Smooth muscle cell (in vitro differentiated cells): ENCODE measurements around the gene CCDC87. TPM values are rescaled to one million over a fixed set of nuclear protein-coding genes. Genes with fewer than 3 reads are reported as not detected.

ENCODE experiments used
- DNase-seq: peaks from one replicate; lab custom pipeline; 2025; ENCODE audit not compliant: unreplicated experiment; lab: John Stamatoyannopoulos, UW
- H2AFZ ChIP-seq: fragments of 200-600 bp; sonication (generic); 2 replicates; pipeline ENCODE4 v1.6.0; 2016; ENCODE audit warnings: antibody characterized with exemption, low read depth, mild to moderate bottlenecking
- H3F3A ChIP-seq: fragments of 200-600 bp; sonication (generic); 2 replicates; pipeline ENCODE4 v1.6.0; 2017; ENCODE audit warnings: antibody characterized with exemption, low read depth
- H3K27ac ChIP-seq: fragments of 200-600 bp; sonication (generic); 2 replicates; pipeline ENCODE4 v1.5.1; 2016; ENCODE audit warnings: low read depth, mild to moderate bottlenecking
- H3K27me3 ChIP-seq: fragments of 200-600 bp; sonication (generic); 2 replicates; pipeline ENCODE4 v1.6.1; 2016; ENCODE audit warnings: low read depth, mild to moderate bottlenecking
- H3K36me3 ChIP-seq: fragments of 200-600 bp; sonication (generic); 2 replicates; pipeline ENCODE4 v1.5.1; 2016; ENCODE audit warnings: low read depth
- H3K4me1 ChIP-seq: fragments of 200-600 bp; sonication (generic); 2 replicates; pipeline ENCODE4 v1.5.1; 2016; ENCODE audit warnings: low read depth
- H3K4me2 ChIP-seq: fragments of 200-600 bp; sonication (generic); 2 replicates; pipeline ENCODE4 v1.6.0; 2016; ENCODE audit warnings: mild to moderate bottlenecking
- H3K4me3 ChIP-seq: fragments of 200-600 bp; sonication (generic); 2 replicates; pipeline ENCODE4 v1.5.1; 2016; ENCODE audit warnings: mild to moderate bottlenecking
- H3K79me2 ChIP-seq: fragments of 200-600 bp; sonication (generic); 2 replicates; pipeline ENCODE4 v1.6.0; 2016; ENCODE audit warnings: low read depth, mild to moderate bottlenecking
- H3K9ac ChIP-seq: fragments of 200-600 bp; sonication (generic); 2 replicates; pipeline ENCODE4 v1.6.0; 2016; ENCODE audit warnings: low read depth
- H3K9me3 ChIP-seq: fragments of 200-600 bp; sonication (generic); replicated peaks from 2 replicates; pipeline ENCODE4 v1.5.1; 2016; ENCODE audit warnings: low read depth
- H4K20me1 ChIP-seq: fragments of 200-600 bp; sonication (generic); 2 replicates; pipeline ENCODE4 v1.6.0; 2016; ENCODE audit warnings: low read depth
- WGBS: methylation state at CpG from one replicate; pipeline ENCODE4 v1.1.7; 2016; ENCODE audit warnings: low lambda C conversion rate; 5-methylcytosine and 5-hydroxymethylcytosine counted together
- polyA plus RNA-seq: library from polyadenylated mRNA; unstranded; fragments of >200 nt; fragmentation: Nextera tagmentation; extraction: Ambion mirVana; gene quantifications from 2 replicates; pipeline ENCODE4 v1.2.1, GENCODE V29; 2016
- total RNA-seq: library from RNA; depleted of rRNA; stranded (reverse); fragments of >200 nt; gene quantifications from 2 replicates; pipeline ENCODE4 v1.2.3, GENCODE V29; 2014
- TF ChIP-seq, protein P1 (sequence below): fragments of 200-600 bp; sonication (generic); IDR thresholded peaks from 2 replicates; pipeline ENCODE4 v1.5.1; 2017; ENCODE audit warnings: borderline replicate concordance, mild to moderate bottlenecking, antibody characterized with exemption; ENCODE audit not compliant: insufficient read depth, poor library complexity, severe bottlenecking

Gene CCDC87
- total and polyA plus RNA-seq, 2 experiments from 2014 or later = 0.56 to 2.5 TPM

DNA sequence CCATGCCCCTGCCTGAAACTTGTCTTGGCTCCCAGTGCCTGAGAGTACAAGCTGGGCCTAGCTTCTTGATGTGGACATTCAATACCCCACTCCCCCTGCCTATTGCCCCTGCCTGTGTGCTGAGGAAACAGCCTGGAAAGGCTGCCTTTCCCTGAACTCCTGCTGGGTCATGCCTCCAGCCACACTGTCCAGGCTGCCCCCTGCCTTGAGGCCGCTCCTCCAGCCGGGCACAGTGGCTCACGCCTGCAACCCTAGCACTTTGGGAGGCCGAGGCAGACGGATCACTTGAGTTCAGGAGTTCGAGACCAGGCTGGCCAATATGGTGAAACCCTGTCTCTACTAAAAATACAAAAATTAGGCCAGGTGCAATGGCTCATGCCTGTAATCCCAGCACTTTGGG lies 10.2 kb upstream of the CCDC87 start:
- Histone ChIP-seq H3F3A (no peaks in the 10 kb centered on the region), H3K36me3 (no peaks in the 10 kb centered on the region), H3K9ac (no peak overlapping the region), H3K9me3 (no peaks in the 10 kb centered on the region), H4K20me1 (peaks cover 5% of the 10 kb centered on the region), H3K4me1 (no peaks in the 10 kb centered on the region), H3K27me3 (no peaks in the 10 kb centered on the region), H3K27ac (no peak overlapping the region), H3K79me2 (no peaks in the 10 kb centered on the region), H3K4me3 (no peak overlapping the region), H2AFZ (no peak overlapping the region), H3K4me2 (no peak overlapping the region)
- 98% methylated on average over 6 of the region's 6 CpGs for WGBS
- no peak for DNase-seq
- TF ChIP-seq, protein P1, sequence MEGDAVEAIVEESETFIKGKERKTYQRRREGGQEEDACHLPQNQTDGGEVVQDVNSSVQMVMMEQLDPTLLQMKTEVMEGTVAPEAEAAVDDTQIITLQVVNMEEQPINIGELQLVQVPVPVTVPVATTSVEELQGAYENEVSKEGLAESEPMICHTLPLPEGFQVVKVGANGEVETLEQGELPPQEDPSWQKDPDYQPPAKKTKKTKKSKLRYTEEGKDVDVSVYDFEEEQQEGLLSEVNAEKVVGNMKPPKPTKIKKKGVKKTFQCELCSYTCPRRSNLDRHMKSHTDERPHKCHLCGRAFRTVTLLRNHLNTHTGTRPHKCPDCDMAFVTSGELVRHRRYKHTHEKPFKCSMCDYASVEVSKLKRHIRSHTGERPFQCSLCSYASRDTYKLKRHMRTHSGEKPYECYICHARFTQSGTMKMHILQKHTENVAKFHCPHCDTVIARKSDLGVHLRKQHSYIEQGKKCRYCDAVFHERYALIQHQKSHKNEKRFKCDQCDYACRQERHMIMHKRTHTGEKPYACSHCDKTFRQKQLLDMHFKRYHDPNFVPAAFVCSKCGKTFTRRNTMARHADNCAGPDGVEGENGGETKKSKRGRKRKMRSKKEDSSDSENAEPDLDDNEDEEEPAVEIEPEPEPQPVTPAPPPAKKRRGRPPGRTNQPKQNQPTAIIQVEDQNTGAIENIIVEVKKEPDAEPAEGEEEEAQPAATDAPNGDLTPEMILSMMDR = no peak

- no peaks in the 10 kb centered on the region for H3K4me1 ChIP-seq
- peaks cover 16% of the 10 kb centered on the region for H3K79me2 ChIP-seq
- H3K4me2 ChIP-seq = no peak overlapping the region
- no peak overlapping the region for H3K9ac ChIP-seq
- no peak for DNase-seq
- no peaks in the 10 kb centered on the region for H3K9me3 ChIP-seq
- H3F3A ChIP-seq = no peaks in the 10 kb centered on the region
- no peak overlapping the region for H3K4me3 ChIP-seq
- TF ChIP-seq, protein P1 = no peak
- H2AFZ ChIP-seq = no peak overlapping the region
- no peaks in the 10 kb centered on the region for H3K36me3 ChIP-seq
- 99% methylated on average over 4 of the region's 4 CpGs for WGBS
- H3K27ac ChIP-seq = no peak overlapping the region
- H3K27me3 ChIP-seq = no peaks in the 10 kb centered on the region
- peaks cover 9% of the 10 kb centered on the region for H4K20me1 ChIP-seq
These were observed 7.9 kb upstream of the CCDC87 start for GRCh38 chr11:66600631-66601233.

GRCh38 chr11:66600219-66600618 lies 7.4 kb upstream of the CCDC87 start:
- WGBS = 98% methylated on average over 2 of the region's 2 CpGs
- Histone ChIP-seq H3K4me2 (no peak overlapping the region), H3K4me3 (no peak overlapping the region), H3K36me3 (no peaks in the 10 kb centered on the region), H3F3A (no peaks in the 10 kb centered on the region), H3K4me1 (no peaks in the 10 kb centered on the region), H2AFZ (no peak overlapping the region), H3K27ac (no peak overlapping the region), H4K20me1 (peaks cover 9% of the 10 kb centered on the region), H3K9me3 (no peaks in the 10 kb centered on the region), H3K9ac (no peak overlapping the region), H3K79me2 (peaks cover 18% of the 10 kb centered on the region), H3K27me3 (no peaks in the 10 kb centered on the region)
- TF ChIP-seq, protein P1 = no peak
- no peak for DNase-seq

DNA sequence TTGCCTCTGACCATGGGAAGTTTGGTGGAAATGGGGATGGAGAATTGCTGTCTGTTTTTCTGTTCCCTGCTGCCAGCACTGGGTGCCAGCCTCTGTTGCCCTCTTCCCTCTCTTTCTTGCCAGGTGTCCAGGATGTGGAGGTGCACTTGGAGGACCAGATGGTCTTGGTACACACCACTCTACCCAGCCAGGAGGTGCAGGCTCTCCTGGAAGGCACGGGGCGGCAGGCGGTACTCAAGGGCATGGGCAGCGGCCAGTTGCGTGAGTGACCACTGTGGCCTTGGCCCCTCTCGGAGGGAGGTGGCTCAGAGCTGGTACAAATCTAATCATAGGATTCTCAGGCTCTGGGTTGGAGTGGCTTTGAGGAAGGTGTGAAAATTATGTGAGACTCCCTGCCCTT lies 6.1 kb upstream of the CCDC87 start:
- peaks cover 23% of the 10 kb centered on the region for H3K79me2 ChIP-seq
- no peaks in the 10 kb centered on the region for H3K9me3 ChIP-seq
- TF ChIP-seq, protein P1 = no peak
- H3K4me2 ChIP-seq = no peak overlapping the region
- H2AFZ ChIP-seq = no peak overlapping the region
- H4K20me1 ChIP-seq = peaks cover 9% of the 10 kb centered on the region
- H3K4me3 ChIP-seq = no peak overlapping the region
- H3K9ac ChIP-seq = no peak overlapping the region
- peaks cover 6% of the 10 kb centered on the region for H3K4me1 ChIP-seq
- H3K36me3 ChIP-seq = no peaks in the 10 kb centered on the region
- WGBS = 99% methylated on average over 6 of the region's 6 CpGs
- H3K27me3 ChIP-seq = no peaks in the 10 kb centered on the region
- H3F3A ChIP-seq = peaks cover 4% of the 10 kb centered on the region
- no peak overlapping the region for H3K27ac ChIP-seq
- no peak for DNase-seq
